Stimulated activated CD8-positive, alpha-beta memory T cell treated with anti-CD3 and anti-CD28 coated beads, Interleukin-4, amount 100 ng/mL, for 1 hour (primary cell): ENCODE measurements around the gene P2RX4.
"Not testable (repeated sequence)": the region's sequence is repeated elsewhere in the genome, so short reads cannot be mapped to it uniquely, and the experiment has no call there.

Experiments
- DNase-seq, 2 donors: peaks; one replicate each; pipeline ENCODE4 v3.0.0-alpha.2; 2020; ENCODE audit warnings: low read depth in 2 of 2, low spot score in 1 of 2

Gene P2RX4, protein sequence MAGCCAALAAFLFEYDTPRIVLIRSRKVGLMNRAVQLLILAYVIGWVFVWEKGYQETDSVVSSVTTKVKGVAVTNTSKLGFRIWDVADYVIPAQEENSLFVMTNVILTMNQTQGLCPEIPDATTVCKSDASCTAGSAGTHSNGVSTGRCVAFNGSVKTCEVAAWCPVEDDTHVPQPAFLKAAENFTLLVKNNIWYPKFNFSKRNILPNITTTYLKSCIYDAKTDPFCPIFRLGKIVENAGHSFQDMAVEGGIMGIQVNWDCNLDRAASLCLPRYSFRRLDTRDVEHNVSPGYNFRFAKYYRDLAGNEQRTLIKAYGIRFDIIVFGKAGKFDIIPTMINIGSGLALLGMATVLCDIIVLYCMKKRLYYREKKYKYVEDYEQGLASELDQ

DNA sequence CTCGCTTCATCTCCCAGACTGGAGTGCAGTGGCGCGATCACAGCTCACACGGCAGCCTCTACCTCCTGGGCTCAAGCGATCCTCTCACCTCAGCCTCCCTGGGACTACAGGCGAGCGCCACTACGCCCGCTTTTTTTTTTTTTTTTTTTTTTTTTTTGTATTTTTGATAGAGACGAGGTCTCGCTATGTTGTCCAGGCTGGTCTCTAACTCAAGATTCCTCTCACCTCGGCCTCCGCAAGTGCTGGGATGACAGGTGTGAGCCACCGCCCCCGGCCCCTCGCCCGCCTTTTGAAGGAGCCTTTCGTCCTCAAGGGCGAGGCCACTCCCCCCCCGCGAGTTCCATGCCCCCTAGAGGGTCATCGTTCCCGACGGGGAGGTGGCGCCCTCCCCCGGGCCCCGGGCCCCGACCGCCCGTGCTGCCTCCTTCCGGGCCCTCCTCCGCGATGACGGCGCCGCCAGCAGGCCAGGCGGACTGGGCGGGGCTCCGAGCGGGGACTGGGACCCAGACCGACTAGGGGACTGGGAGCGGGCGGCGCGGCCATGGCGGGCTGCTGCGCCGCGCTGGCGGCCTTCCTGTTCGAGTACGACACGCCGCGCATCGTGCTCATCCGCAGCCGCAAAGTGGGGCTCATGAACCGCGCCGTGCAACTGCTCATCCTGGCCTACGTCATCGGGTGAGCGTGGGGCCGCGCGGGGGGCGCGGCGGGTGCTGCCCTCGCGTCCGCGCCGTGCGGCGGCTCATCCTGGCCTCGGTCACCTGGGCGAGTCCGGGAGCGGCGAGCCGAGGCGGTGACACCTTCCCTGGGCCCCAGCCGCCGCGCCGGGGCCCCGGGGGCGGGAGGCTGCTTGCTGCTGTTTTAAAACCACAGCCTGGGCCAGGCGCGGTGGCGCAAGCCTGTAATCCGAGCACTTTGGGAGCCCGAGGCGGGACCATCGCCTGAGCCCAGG is at the start of gene P2RX4:
Gene P2RX4 (plus strand): TSS at position 506 of the 949 bp plus-strand sequence. CDS start 36 bp downstream, at position 542.
- peak; percentile 54 to 68 for DNase-seq

DNA sequence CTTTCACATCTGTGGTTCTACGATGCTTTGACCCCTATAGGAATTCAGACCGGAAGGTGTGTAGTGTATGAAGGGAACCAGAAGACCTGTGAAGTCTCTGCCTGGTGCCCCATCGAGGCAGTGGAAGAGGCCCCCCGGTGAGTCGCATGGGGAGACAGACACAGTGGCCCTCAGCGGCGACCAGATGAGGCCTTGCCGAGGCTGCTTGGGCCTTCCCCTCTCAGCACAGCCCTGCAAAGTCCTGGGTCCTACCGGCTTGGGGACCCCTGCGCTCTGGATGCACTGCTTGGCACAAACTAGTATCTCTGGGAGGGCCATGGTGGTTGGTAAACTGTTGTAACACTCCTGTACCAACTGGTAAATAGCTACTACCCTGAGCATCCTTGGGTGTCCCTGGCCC is 47.5 kb upstream of the P2RX4 start:
- no peak for DNase-seq

DNA sequence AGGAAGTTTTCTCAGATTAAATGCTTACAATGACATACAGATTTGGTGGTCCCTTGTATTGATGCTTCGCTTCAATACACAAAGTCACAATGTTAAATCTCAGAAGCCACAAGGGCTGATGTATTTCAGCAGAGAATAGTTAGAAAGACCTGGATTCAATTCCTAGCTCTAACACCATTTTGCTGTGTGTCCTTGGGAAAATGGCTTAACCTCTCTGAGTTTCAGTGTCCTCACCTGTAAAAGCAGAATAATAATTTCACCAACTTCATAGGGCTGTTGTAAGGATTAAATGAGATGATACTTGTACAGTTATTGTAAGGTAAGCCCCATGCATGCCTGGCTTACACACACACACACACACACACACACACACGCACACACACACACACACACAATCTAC is 46.9 kb upstream of the P2RX4 start:
- DNase-seq, result no peak

DNA sequence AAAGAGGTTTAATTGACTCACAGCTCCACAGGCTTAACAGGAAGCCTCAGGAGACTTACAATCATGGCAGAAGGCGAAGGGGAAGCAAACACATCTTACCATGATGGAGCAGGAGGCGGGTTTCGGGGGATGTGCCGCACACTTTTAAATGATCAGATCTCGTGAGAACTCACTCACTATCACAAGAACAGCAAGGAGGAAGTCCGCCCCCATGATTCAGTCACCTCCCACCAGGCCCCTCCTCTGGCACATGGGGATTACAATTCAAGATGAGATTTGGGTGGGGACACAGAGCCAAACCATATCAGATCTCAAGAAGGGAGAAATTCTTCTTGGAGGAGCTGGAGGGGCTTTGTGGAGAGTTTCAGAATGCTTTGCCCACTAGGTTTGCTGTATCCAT is 45.1 kb upstream of the P2RX4 start:
- not testable (repeated sequence) for DNase-seq

DNA sequence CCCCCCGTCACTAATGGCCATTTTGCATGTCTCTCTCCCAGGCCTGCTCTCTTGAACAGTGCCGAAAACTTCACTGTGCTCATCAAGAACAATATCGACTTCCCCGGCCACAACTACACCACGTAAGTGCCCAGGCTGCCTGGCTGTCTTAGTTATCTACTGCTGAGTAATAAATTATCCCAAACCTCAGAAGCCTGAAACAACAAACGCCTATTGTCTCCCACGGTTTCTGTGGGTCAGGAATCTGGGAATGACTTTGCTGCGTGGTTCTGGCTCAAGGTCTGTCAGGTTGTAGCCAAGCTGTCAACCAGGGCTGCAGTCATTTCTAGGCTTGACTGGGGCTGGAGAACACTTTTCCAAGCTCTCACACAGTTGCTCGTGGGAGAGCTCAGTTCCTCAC is 44.6 kb upstream of the P2RX4 start:
- no peak for DNase-seq

DNA sequence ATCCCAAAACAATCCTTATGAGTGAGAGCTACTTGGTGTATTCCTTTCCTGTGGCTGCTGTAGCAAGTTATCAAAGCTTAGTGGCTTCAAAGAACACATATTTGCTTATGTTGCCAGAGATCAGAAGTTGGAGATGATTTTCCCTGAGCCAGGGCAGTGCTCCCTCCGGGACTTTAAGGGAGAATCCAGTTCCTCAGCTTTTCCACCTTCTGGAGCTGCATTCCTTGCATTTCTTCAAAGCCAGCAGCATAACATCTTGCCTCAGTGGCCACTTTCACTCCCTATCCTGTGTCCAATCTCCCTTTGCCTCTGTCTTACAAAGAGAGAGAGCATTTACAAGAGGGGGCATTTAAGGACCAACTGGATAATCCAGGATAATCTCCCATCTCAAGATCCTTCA is 43.6 kb upstream of the P2RX4 start:
- DNase-seq, result no peak

DNA sequence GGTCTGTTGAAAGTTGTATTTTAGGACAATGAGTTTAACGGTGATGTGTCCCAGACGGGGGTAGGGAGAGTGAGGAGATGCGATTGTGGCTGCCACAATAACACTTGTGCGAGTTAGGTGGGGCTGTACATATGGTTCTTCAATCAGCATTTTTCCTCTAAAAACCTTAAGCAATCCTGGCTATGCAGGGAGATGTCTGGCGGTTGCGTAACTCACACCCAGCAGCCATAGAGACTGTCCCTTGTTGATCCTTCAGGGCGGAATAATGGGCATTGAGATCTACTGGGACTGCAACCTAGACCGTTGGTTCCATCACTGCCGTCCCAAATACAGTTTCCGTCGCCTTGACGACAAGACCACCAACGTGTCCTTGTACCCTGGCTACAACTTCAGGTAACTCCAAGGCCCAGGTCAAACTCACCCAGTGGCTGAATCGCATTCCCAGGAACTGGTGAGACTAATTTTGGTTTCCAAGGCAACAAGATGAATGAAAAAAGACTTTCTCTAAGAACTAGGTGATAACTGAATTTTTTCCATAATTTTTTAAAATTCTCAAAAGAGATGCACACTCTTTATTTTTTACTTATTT is 42.6 kb upstream of the P2RX4 start:
- no peak for DNase-seq

DNA sequence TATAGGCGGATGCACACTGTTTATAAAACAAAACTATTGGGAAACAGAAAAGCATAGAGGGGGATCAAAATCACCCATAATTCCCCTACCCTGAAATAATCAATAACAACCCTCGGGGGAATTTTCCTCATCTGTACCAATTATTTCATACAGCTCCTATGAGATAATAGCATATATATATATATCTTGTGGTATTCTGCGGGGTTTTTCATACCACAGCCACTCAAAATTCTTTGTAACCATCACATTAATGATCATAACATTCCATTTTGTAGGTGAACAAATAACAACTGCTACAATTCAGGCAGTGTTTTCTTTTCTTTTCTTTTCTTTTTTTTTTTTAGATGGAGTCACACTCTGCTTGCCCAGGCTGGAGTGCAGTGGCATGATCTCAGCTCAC is 42.0 kb upstream of the P2RX4 start:
- DNase-seq, result no peak

DNA sequence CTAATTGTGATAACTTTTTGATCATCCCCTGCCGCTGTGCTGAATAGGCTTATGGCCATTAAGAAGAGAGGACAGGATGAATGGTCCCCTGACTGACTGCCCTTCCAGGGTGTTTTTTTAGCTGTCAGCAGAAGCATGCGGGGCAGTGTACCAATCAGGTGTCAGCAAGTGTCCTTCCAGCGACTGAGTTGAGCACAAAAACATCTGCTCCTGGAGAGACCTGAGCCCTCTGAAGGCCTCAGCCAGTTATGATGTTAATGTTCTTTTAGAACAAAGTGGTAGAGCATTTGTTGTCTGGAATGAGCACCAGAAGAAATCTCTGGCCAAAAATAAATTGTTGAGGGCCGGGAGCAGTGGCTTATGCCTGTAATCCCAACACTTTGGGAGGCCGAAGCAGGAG is 39.8 kb upstream of the P2RX4 start:
- DNase-seq, result no peak

DNA sequence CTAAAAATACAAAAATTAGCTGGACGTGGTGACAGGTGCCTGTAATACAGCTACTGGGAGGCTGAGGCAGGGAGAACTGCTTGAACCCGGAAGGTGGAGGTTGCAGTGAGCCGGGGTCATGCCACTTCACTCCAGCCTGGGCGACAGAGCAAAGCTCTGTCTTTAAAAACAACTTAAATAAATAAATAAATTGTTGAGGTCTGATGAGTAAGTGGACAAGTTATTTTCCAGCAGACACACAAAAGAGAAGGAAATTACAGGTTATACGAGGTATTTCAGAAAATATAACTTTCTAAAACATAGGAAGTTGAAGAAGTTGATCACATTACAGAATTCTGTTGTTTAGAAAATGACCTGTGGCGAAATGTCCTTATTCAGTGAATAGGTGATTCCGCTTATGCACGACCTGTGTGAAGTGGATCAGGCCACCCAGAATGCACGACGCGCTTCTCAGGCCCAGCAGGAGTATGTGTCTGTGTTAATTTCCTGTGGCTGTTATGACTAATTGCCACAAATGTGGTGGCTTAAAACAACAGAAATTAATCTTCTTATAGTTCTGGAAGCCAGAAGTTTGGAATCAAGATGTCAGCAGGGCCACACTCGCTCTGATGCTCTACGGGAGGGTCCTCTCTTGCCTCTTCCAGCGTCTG is 39.2 kb upstream of the P2RX4 start:
- DNase-seq, result no peak

DNA sequence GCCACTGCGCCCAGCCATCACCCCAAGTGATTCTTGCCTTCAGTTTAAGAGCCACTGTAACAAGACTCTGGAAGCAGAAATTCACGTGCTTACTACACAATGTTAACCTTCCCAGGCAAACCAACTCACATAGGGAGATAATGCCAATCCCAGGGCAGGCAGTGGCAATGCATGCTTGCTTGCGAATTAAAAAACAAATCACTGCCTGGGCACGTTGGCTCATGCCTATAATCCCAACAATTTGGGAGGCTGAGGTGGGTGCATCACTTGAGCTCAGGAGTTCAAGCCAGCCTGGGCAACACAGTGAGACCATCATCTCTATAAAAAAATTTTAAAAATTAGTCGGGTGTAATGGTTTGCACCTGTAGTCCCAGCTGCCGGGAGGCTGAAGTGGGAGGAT is 37.8 kb upstream of the P2RX4 start:
- DNase-seq, result no peak

DNA sequence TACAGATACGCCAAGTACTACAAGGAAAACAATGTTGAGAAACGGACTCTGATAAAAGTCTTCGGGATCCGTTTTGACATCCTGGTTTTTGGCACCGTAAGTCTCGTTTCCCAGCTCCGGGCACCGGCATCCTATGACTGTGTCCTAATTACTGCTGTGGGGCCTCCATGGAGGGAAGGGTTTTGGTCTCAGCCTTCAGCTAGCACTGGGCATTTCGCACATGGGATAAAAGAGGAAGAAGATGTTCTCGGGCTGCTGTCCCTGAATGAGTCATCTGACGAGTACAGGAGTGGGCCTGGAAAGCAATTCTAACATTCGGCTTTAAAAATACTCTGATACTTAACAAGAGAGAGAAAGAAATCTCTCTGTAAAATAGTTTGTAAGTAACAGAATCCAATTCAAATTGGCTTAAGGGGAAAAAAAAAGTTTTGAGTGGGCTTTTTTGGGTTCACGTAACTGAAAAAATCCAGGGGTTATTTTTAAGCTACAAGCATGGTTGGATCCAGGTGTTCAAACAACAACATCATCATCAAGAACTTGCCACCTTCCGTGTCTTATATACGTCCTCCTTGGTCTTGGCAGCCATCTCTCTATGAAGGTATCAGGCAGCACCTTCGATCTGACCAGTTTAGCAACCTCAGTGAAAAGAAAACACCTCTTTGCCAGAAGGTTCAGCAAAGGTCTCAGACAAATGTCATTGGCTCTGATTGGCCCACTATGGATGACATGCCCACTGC is 34.4 kb upstream of the P2RX4 start:
- no peak for DNase-seq

DNA sequence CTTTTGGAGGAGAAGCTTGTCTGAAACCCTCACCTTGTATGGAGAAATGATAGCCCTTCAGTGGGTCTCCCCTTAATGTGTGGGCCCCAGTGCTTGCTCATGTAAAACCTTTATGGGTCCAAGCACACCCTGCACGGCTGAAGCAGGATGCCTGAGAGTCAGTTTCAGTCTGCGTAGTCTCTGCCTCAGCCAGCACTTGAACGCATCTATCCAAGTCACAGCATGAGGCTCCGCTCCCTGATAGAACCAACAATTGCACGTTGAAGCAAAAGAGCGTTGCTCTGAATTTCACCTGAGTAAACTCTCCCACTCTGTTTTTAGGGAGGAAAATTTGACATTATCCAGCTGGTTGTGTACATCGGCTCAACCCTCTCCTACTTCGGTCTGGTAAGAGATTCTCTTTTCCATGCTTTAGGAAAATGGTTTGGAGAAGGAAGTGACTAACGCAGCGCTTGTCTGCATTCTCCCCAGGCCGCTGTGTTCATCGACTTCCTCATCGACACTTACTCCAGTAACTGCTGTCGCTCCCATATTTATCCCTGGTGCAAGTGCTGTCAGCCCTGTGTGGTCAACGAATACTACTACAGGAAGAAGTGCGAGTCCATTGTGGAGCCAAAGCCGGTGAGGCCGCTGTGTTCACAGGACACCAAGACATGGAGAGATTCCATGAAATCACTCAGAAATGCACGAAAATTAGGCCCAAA is 33.0 kb upstream of the P2RX4 start:
- DNase-seq, result no peak

DNA sequence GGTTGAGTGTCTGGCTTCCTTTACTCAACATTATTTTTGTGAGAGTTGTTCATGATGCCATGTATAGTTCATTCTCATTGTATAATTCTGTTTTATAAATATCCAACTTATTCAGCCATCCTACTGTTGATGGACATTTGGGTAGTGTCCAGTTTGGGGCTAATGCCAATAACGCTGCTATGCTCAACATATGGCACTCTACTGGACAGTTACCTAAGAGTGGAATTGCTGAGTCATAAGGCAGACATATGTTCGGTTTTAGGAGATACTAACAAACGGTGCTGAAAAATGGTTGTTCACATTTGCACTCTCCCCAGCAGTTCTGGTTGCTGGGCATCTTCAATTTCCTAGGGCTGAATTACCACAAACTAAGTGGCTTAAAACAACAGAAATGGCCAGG is 28.7 kb upstream of the P2RX4 start:
- DNase-seq, result no peak

DNA sequence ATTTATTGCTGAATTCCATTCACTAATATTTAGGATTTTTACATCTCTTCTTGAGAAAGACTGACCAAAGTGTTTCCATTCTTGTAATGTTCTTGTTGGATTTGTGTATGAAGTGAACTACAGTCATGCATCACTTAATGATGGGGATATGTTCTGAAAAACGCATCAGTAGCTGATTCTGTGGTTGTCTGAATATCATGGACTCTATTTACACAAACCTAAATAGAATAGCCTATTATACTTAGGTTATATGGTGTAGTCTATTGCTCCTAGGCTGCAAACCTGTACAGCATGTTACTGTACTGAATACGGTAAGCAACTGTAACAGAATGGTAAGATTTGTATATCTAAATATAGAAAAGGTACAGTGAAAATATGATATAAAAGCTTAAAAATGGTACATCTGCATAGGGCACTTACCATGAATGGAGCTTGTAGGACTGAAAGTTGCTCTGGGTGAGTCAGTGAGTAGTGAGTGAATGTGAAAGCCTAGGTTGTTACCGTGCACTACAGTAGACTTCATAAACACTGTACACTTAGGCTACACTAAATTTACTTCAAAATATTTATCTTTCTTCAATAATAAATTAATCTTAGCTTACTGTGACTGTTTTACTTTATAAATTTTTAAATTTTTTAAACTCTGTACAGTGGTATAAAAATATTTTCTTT is 27.6 kb upstream of the P2RX4 start:
- DNase-seq, result no peak

DNA sequence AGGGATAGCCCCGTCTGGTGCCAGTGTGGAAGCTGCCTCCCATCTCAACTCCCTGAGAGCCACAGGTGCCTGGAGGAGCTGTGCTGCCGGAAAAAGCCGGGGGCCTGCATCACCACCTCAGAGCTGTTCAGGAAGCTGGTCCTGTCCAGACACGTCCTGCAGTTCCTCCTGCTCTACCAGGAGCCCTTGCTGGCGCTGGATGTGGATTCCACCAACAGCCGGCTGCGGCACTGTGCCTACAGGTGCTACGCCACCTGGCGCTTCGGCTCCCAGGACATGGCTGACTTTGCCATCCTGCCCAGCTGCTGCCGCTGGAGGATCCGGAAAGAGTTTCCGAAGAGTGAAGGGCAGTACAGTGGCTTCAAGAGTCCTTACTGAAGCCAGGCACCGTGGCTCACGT is 25.5 kb upstream of the P2RX4 start:
- no peak for DNase-seq

DNA sequence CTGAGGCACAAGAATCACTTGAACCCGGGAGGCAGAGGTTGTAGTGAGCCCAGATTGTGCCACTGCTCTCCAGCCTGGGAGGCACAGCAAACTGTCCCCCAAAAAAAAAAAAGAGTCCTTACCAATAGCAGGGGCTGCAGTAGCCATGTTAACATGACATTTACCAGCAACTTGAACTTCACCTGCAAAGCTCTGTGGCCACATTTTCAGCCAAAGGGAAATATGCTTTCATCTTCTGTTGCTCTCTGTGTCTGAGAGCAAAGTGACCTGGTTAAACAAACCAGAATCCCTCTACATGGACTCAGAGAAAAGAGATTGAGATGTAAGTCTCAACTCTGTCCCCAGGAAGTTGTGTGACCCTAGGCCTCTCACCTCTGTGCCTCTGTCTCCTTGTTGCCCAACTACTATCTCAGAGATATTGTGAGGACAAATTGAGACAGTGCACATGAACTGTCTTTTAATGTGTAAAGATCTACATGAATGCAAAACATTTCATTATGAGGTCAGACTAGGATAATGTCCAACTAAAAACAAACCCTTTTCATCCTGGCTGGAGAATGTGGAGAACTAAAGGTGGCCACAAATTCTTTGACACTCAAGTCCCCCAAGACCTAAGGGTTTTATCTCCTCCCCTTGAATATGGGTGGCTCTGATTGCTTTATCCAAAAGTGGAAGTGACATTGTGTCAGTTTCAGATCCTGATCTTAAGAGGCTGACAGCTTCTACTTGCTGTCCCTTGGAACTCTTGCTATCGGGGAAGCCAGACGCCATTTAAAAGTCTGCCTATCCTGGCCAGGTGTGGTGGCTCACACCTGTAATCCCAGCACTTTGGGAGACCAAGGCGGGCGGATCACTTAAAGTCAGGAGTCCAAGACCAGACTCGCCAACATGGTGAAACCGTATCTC is 24.7 kb upstream of the P2RX4 start:
- no peak for DNase-seq

DNA sequence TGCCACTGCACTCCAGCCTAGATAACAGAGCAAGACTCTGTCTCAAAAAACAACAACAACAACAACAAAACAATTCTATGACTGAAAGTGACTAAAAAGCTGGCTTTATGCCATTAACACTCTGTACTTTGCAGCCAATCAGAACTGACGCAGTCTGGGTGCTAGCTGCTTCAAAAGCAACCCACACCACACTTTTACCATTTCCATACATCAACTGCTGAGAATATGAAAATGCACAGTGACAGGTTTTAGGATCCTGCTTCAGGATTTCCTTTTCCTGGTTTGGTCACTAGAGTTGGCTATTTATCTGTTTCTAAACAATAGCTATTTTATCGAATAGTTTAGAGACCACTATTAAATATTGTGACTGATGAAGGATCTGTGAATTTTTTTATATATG is 23.1 kb upstream of the P2RX4 start:
- DNase-seq, result no peak
